ENCODE measurements around the gene NFE2L1. TPM values are rescaled to one million over a fixed set of nuclear protein-coding genes. Genes with fewer than 3 reads are reported as not detected.
A peak's percentile ranks its signal among the peaks of the same experiment; 100 is the strongest.

NFE2L1 gene
- total RNA-seq, 1 donor from 2014 or later: 250 TPM

DNA sequence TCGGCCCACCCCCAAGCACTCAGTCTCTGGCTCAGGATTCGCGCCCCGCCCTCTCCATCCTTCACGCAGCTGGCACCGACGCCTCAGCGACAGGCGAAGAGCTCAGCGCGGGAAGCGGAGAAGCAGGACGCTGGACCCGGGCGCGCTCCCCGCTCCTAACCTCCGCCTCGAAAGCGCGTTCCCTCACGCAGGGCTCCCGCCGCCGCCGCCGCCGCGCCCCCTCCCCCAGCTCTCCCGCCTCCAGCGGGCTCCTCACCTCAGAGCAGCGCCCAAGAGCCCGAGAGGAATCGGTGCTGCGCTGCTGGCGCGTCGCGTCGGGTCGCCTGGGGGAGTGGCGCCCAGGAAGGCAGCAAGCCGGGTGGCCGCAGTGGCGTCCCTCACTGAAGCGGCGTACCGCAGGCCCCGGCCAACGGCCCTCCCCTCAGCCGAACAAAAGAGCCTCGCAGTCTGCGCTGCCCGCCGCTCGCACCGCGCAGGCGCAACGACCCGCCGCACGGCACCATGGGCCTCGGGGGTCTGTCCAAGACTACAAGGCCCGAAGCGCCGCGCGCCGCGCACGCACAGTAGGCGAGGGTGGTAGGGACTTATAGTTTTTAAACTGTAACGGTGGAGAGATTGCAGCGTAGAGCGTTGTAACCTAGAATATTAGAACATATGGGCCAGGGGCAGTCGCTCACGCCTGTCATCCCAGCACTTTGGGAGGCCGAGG, 53.0 kb downstream of the NFE2L1 start, which contains the start of gene CBX1:
Gene CBX1, minus strand, starts transcription at position 467 of the 709 bp plus-strand sequence. CDS start 24,474 bp downstream, outside the sequence.
- DNase-seq (ENCODE audit: extremely low spot score, unreplicated experiment): peak; percentile 98
- H3K27ac Mint-ChIP-seq (ENCODE audit: unreplicated experiment): peak within 1 kb of the TSS; percentile 97
- peaks cover 23% of the 10 kb centered on the region for H3K4me1 Mint-ChIP-seq (ENCODE audit: unreplicated experiment)
- TF ChIP-seq, protein P1, sequence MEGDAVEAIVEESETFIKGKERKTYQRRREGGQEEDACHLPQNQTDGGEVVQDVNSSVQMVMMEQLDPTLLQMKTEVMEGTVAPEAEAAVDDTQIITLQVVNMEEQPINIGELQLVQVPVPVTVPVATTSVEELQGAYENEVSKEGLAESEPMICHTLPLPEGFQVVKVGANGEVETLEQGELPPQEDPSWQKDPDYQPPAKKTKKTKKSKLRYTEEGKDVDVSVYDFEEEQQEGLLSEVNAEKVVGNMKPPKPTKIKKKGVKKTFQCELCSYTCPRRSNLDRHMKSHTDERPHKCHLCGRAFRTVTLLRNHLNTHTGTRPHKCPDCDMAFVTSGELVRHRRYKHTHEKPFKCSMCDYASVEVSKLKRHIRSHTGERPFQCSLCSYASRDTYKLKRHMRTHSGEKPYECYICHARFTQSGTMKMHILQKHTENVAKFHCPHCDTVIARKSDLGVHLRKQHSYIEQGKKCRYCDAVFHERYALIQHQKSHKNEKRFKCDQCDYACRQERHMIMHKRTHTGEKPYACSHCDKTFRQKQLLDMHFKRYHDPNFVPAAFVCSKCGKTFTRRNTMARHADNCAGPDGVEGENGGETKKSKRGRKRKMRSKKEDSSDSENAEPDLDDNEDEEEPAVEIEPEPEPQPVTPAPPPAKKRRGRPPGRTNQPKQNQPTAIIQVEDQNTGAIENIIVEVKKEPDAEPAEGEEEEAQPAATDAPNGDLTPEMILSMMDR (IDR thresholded peaks at IDR 0.05): no peak
- peak within 1 kb of the TSS; percentile 100 for H3K4me3 Mint-ChIP-seq (ENCODE audit: unreplicated experiment)
- no peaks in the 10 kb centered on the region for H3K36me3 Mint-ChIP-seq (ENCODE audit: unreplicated experiment)
- H3K27me3 Mint-ChIP-seq (ENCODE audit: unreplicated experiment): no peaks in the 10 kb centered on the region
- no peaks in the 10 kb centered on the region for H3K9me3 Mint-ChIP-seq (ENCODE audit: unreplicated experiment)

DNA sequence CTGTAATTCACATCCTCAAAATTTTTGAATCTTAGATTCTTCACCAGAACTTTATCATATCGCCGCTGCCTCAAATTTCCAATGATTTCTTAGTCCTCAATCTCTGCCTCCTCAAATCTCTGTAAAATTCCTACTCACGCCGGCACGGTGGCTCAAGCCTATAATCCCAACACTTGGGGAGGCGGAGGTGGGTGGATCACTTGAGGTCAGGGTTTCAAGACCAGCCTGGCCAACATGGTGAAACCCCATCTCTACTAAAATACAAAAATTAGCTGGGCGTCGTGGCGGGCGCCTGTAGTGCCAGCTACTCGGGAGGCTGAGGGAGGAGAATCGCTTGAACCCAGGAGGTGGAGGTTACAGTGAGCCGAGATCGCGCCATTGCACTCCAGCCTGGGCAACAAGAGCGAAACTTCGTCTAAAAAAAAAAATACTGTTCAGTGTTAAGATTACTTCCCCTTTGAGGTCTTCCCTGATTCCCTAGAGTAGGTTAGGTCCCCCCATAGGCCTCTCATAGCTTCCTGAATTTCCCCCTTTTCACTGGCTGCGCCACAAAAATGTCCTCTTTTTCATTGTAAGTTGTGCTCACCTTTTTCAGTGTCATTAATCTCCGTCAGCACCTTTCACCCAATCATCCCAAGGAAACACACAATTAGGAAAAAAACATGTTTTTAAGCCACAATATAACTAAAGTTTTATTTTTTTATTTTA, 54.0 kb downstream of the NFE2L1 start:
- Mint-ChIP-seq H3K4me1 (ENCODE audit: unreplicated experiment) (peaks cover 26% of the 10 kb centered on the region), H3K4me3 (ENCODE audit: unreplicated experiment) (peak overlapping the region; percentile 100), H3K36me3 (ENCODE audit: unreplicated experiment) (no peaks in the 10 kb centered on the region), H3K27ac (ENCODE audit: unreplicated experiment) (peak overlapping the region; percentile 57), H3K9me3 (ENCODE audit: unreplicated experiment) (no peaks in the 10 kb centered on the region), H3K27me3 (ENCODE audit: unreplicated experiment) (no peaks in the 10 kb centered on the region)
- TF ChIP-seq, protein P1 (IDR thresholded peaks at IDR 0.05): no peak
- no peak for DNase-seq (ENCODE audit: extremely low spot score, unreplicated experiment)

DNA sequence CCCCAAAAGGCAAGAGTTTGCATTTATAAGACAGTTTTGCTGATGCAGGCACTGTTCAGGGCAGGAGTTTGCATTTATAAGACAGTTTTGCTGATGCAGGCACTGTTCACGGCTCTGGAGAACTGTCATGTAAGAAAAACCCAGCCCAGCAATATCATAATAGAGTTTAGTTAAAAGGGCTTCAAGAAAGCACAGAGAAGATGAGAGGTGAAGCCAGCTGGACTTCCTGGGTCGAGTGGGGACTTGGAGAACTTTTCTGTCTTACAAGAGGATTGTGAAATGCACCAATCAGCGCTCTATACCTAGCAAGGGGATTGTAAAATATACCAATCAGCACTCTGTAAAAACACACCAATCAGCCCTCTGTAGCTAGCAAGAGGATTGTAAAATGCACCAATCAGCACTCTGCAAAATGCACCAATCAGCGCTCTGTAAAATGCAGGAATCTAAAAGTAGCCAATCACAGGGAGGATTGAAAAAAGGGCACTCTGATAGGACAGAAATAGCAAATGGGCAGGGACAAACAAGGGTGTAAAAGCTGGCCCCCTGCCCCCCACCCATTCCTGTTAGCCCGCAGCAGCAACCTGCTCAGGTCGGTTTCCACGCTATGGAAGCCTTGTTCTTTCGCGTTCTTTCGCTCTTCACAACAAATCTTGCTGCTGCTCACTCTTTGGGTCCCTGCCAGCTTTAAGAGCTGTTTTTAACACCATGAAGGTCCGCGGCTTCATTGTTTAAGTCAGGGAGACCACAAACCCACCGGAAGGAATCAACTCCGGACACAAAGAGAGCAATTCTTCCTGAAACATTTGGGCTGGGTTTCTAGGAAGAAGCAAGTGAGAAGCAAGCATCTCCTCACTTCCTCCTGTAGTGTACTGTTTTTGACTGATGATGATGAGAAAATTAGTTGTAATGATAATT, 54.9 kb downstream of the NFE2L1 start:
- TF ChIP-seq, protein P1 (IDR thresholded peaks at IDR 0.05): no peak
- no peak overlapping the region for H3K4me3 Mint-ChIP-seq (ENCODE audit: unreplicated experiment)
- H3K27me3 Mint-ChIP-seq (ENCODE audit: unreplicated experiment): no peaks in the 10 kb centered on the region
- peaks cover 25% of the 10 kb centered on the region for H3K4me1 Mint-ChIP-seq (ENCODE audit: unreplicated experiment)
- H3K9me3 Mint-ChIP-seq (ENCODE audit: unreplicated experiment): no peaks in the 10 kb centered on the region
- no peak for DNase-seq (ENCODE audit: extremely low spot score, unreplicated experiment)
- no peak overlapping the region for H3K27ac Mint-ChIP-seq (ENCODE audit: unreplicated experiment)
- H3K36me3 Mint-ChIP-seq (ENCODE audit: unreplicated experiment): no peaks in the 10 kb centered on the region

DNA sequence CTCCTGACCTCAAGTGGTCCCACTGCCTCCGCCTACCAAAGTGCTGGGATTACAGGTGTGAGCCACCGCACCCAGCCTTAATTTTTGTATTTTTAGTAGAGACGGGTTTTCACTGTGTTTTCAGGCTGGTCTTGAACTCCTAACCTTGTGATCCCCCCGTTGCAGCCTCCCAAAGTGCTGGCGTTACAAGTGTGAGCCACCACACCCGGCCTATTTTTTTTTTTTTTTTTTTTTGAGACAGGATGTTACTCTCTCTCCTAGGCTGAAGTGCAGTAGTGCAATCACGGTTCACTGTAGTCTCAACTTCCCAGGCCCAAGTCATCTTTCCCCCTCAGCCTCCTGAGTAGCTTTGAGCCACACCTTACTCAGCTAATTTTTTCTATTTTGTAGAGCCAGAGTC, 56.3 kb downstream of the NFE2L1 start:
- Mint-ChIP-seq H3K36me3 (ENCODE audit: unreplicated experiment) (no peaks in the 10 kb centered on the region), H3K4me3 (ENCODE audit: unreplicated experiment) (no peak overlapping the region), H3K27me3 (ENCODE audit: unreplicated experiment) (no peaks in the 10 kb centered on the region), H3K9me3 (ENCODE audit: unreplicated experiment) (no peaks in the 10 kb centered on the region), H3K27ac (ENCODE audit: unreplicated experiment) (peak overlapping the region; percentile 9), H3K4me1 (ENCODE audit: unreplicated experiment) (peaks cover 35% of the 10 kb centered on the region)
- no peak for DNase-seq (ENCODE audit: extremely low spot score, unreplicated experiment)
- TF ChIP-seq, protein P1 (IDR thresholded peaks at IDR 0.05): no peak

Measured in osteocyte (in vitro differentiated cells).